Measurements from ENCODE around the gene COL6A6.
A peak's percentile ranks its signal among the peaks of the same experiment; 100 is the strongest.

The COL6A6 gene

GRCh38 chr3:130528120-130528519, 11.1 kb downstream of the COL6A6 start:
- no peaks in the 10 kb centered on the region for H3K9me3 ChIP-seq (ENCODE audit: severe bottlenecking)
- H3K4me3 ChIP-seq (ENCODE audit: severe bottlenecking), result no peak overlapping the region
- DNase-seq (ENCODE audit: low spot score) (no peak), ATAC-seq (ENCODE audit: low read depth) (no peak)
- TF ChIP-seq, protein P1, sequence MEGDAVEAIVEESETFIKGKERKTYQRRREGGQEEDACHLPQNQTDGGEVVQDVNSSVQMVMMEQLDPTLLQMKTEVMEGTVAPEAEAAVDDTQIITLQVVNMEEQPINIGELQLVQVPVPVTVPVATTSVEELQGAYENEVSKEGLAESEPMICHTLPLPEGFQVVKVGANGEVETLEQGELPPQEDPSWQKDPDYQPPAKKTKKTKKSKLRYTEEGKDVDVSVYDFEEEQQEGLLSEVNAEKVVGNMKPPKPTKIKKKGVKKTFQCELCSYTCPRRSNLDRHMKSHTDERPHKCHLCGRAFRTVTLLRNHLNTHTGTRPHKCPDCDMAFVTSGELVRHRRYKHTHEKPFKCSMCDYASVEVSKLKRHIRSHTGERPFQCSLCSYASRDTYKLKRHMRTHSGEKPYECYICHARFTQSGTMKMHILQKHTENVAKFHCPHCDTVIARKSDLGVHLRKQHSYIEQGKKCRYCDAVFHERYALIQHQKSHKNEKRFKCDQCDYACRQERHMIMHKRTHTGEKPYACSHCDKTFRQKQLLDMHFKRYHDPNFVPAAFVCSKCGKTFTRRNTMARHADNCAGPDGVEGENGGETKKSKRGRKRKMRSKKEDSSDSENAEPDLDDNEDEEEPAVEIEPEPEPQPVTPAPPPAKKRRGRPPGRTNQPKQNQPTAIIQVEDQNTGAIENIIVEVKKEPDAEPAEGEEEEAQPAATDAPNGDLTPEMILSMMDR (IDR thresholded peaks at IDR 0.05; ENCODE audit: poor library complexity, severe bottlenecking), result no peak
- H3K36me3 ChIP-seq (ENCODE audit: low read depth), result no peaks in the 10 kb centered on the region
- peaks cover 7% of the 10 kb centered on the region for H3K27me3 ChIP-seq (ENCODE audit: insufficient read depth, poor library complexity, severe bottlenecking)
- H3K4me1 ChIP-seq (ENCODE audit: insufficient read depth, poor library complexity, severe bottlenecking), result no peaks in the 10 kb centered on the region
- H3K27ac ChIP-seq (ENCODE audit: poor library complexity, severe bottlenecking), result no peak overlapping the region

- no peaks in the 10 kb centered on the region for H3K36me3 ChIP-seq (ENCODE audit: low read depth)
- H3K9me3 ChIP-seq (ENCODE audit: severe bottlenecking), result no peaks in the 10 kb centered on the region
- no peak overlapping the region for H3K4me3 ChIP-seq (ENCODE audit: severe bottlenecking)
- TF ChIP-seq, protein P1 (IDR thresholded peaks at IDR 0.05; ENCODE audit: poor library complexity, severe bottlenecking), result no peak
- H3K4me1 ChIP-seq (ENCODE audit: insufficient read depth, poor library complexity, severe bottlenecking), result no peaks in the 10 kb centered on the region
- H3K27ac ChIP-seq (ENCODE audit: poor library complexity, severe bottlenecking), result no peak overlapping the region
- peaks cover 8% of the 10 kb centered on the region for H3K27me3 ChIP-seq (ENCODE audit: insufficient read depth, poor library complexity, severe bottlenecking)
- ATAC-seq (ENCODE audit: low read depth) (no peak), DNase-seq (ENCODE audit: low spot score) (no peak)
These were observed 12.7 kb downstream of the COL6A6 start for GRCh38 chr3:130529486-130530215.

DNA sequence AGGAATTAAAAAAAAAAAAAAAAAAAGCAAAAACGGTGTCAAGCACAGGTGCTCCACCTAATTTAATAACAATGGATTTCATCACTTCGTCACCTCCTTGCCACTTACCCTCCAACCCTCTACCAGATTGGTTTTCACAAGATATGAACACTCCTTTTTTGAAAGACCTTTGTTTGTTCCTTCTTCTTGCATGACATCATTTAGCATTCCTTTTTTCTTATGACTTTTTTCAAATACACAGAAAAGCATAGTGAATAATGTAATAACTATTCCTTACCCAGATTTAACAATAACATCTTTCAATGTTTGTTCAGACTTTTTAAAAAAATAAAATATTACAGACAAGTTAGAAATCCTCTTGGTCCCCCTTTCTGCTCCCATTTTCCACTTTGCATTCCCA, 16.3 kb downstream of the COL6A6 start:
- no peak overlapping the region for H3K27ac ChIP-seq (ENCODE audit: poor library complexity, severe bottlenecking)
- H3K36me3 ChIP-seq (ENCODE audit: low read depth), result no peaks in the 10 kb centered on the region
- DNase-seq (ENCODE audit: low spot score), result no peak
- H3K9me3 ChIP-seq (ENCODE audit: severe bottlenecking), result no peaks in the 10 kb centered on the region
- H3K4me3 ChIP-seq (ENCODE audit: severe bottlenecking), result no peak overlapping the region
- ATAC-seq (ENCODE audit: low read depth), result no peak
- peaks cover 7% of the 10 kb centered on the region for H3K27me3 ChIP-seq (ENCODE audit: insufficient read depth, poor library complexity, severe bottlenecking)
- H3K4me1 ChIP-seq (ENCODE audit: insufficient read depth, poor library complexity, severe bottlenecking), result no peaks in the 10 kb centered on the region
- TF ChIP-seq, protein P1 (IDR thresholded peaks at IDR 0.05; ENCODE audit: poor library complexity, severe bottlenecking), result no peak

GRCh38 chr3:130537673-130538304, 20.8 kb downstream of the COL6A6 start:
- H3K4me1 ChIP-seq (ENCODE audit: insufficient read depth, poor library complexity, severe bottlenecking), result no peaks in the 10 kb centered on the region
- ATAC-seq (ENCODE audit: low read depth) (no peak), DNase-seq (ENCODE audit: low spot score) (no peak)
- TF ChIP-seq, protein P1 (IDR thresholded peaks at IDR 0.05; ENCODE audit: poor library complexity, severe bottlenecking), result no peak
- H3K36me3 ChIP-seq (ENCODE audit: low read depth), result no peaks in the 10 kb centered on the region
- H3K27me3 ChIP-seq (ENCODE audit: insufficient read depth, poor library complexity, severe bottlenecking), result peaks cover 7% of the 10 kb centered on the region
- no peak overlapping the region for H3K4me3 ChIP-seq (ENCODE audit: severe bottlenecking)
- no peak overlapping the region for H3K27ac ChIP-seq (ENCODE audit: poor library complexity, severe bottlenecking)
- no peaks in the 10 kb centered on the region for H3K9me3 ChIP-seq (ENCODE audit: severe bottlenecking)

GRCh38 chr3:130539005-130539404, 22.0 kb downstream of the COL6A6 start:
- Histone ChIP-seq H3K4me1 (ENCODE audit: insufficient read depth, poor library complexity, severe bottlenecking) (no peaks in the 10 kb centered on the region), H3K9me3 (ENCODE audit: severe bottlenecking) (no peaks in the 10 kb centered on the region), H3K4me3 (ENCODE audit: severe bottlenecking) (no peak overlapping the region), H3K36me3 (ENCODE audit: low read depth) (no peaks in the 10 kb centered on the region), H3K27ac (ENCODE audit: poor library complexity, severe bottlenecking) (no peak overlapping the region), H3K27me3 (ENCODE audit: insufficient read depth, poor library complexity, severe bottlenecking) (peaks cover 7% of the 10 kb centered on the region)
- DNase-seq (ENCODE audit: low spot score), result no peak
- TF ChIP-seq, protein P1 (IDR thresholded peaks at IDR 0.05; ENCODE audit: poor library complexity, severe bottlenecking), result peak; percentile 78
- peak; percentile 60; the same call in 2 of the 3 replicates for ATAC-seq (ENCODE audit: low read depth)
